ENCODE data around the gene HOXD4.

Gene HOXD4

GRCh38 chr2:176130957-176131847, 20.1 kb upstream of the HOXD4 start:
- no peak for DNase-seq (ENCODE audit: low spot score)
- TF ChIP-seq, protein P1, sequence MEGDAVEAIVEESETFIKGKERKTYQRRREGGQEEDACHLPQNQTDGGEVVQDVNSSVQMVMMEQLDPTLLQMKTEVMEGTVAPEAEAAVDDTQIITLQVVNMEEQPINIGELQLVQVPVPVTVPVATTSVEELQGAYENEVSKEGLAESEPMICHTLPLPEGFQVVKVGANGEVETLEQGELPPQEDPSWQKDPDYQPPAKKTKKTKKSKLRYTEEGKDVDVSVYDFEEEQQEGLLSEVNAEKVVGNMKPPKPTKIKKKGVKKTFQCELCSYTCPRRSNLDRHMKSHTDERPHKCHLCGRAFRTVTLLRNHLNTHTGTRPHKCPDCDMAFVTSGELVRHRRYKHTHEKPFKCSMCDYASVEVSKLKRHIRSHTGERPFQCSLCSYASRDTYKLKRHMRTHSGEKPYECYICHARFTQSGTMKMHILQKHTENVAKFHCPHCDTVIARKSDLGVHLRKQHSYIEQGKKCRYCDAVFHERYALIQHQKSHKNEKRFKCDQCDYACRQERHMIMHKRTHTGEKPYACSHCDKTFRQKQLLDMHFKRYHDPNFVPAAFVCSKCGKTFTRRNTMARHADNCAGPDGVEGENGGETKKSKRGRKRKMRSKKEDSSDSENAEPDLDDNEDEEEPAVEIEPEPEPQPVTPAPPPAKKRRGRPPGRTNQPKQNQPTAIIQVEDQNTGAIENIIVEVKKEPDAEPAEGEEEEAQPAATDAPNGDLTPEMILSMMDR (IDR thresholded peaks at IDR 0.05; ENCODE audit: extremely low read depth, insufficient read depth, missing control alignments): no peak
- in situ Hi-C loops (cut with MboI; ENCODE audit: low pct_unique_long_range_greater_than_20kb, low sequenced_read_pairs, unreplicated experiment): no loop called here

DNA sequence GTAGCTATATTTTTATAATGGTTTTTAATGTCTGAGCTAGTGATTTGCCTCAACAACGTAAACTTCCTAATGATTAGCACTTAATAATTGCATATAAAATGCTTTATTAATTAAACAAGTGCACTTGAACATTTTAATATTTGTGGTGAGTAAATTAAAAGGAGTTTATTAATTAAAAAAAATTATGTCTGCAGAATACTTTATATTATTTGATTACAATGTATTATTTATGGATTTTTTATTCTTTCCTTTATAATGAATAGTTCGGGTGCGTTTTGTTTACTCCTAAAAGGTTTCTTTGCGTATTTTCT, 19.5 kb upstream of the HOXD4 start:
- TF ChIP-seq, protein P1 (IDR thresholded peaks at IDR 0.05; ENCODE audit: extremely low read depth, insufficient read depth, missing control alignments): no peak
- in situ Hi-C loops (cut with MboI; ENCODE audit: low pct_unique_long_range_greater_than_20kb, low sequenced_read_pairs, unreplicated experiment): no loop called here
- no peak for DNase-seq (ENCODE audit: low spot score)

DNA sequence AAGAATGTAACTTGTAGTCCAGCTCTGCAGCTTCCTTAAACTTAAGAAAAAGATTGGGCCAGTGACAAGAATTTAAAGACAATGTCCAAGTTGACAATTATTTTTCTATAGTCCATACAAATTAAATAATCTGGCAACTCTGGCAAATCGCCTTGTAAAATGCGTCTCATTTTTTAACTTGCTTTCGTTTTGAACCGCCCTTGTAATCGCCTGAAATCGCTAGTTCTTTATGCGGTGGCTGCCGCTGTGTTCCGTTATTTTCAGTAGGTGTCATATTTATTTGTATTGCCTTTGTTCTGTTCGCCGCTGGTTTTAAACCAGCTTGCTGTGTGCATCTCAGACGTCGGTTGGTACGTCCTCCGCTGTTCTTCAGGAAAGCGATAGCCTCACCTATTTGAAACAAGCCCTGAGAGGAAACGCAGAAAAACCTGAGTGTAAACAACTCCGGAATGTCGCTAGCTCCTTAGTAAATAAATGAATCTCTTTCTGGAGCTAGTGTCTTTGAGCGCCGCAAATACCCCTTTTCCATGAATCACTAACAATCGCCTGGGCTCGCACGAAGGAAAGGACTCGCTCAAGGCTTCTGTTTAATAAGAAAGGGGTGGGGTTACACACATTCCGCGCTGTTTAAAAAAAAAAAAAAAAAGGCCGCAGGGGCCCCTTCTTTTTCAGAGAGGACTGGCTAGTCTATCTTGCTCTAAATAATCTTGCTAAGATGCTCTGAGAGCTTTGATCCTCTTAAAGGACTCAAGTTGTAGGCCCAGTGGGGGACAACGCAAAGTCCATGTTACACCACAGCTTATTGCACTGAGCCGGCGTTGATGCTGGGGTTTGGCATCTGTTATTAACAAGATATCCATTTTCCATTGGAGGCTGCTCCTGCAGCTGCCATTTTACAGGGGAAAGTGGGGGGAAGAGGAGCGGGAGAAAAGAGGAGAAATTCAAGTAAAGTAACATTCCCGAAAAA, 18.9 kb upstream of the HOXD4 start:
- TF ChIP-seq, protein P1 (IDR thresholded peaks at IDR 0.05; ENCODE audit: extremely low read depth, insufficient read depth, missing control alignments): no peak
- no peak for DNase-seq (ENCODE audit: low spot score)
- in situ Hi-C loops (cut with MboI; ENCODE audit: low pct_unique_long_range_greater_than_20kb, low sequenced_read_pairs, unreplicated experiment): no loop called here

- TF ChIP-seq, protein P1 (IDR thresholded peaks at IDR 0.05; ENCODE audit: extremely low read depth, insufficient read depth, missing control alignments): no peak
- no peak for DNase-seq (ENCODE audit: low spot score)
- in situ Hi-C loops (cut with MboI; ENCODE audit: low pct_unique_long_range_greater_than_20kb, low sequenced_read_pairs, unreplicated experiment): no loop called here
Measured at GRCh38 chr2:176133389-176133788, 18.0 kb upstream of the HOXD4 start.

GRCh38 chr2:176134035-176134434, 17.3 kb upstream of the HOXD4 start:
- TF ChIP-seq, protein P1 (IDR thresholded peaks at IDR 0.05; ENCODE audit: extremely low read depth, insufficient read depth, missing control alignments): no peak
- in situ Hi-C loops (cut with MboI; ENCODE audit: low pct_unique_long_range_greater_than_20kb, low sequenced_read_pairs, unreplicated experiment): no loop called here
- no peak for DNase-seq (ENCODE audit: low spot score)

DNA sequence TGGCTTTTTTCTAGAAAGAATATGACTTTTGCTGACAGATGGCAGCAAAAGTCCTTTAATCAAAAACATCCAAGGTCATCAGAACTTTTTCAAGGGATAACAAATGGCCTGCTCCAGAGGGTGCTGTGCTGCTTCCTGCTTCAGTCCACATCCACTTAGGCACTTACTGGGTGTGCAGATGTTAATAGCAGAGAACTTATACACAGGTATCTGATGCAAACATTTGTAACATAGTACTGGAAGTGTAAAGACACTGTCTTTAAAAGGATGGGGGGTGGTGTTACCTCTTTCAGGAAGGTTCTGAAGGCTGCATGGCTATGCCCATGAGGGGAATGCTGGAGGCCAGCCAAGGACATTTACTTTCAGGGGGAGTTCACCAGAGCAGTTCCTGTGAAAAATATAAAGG, 16.3 kb upstream of the HOXD4 start:
- in situ Hi-C loops (cut with MboI; ENCODE audit: low pct_unique_long_range_greater_than_20kb, low sequenced_read_pairs, unreplicated experiment): loop anchor here (5.0 kb wide), 1 partner anchor 502 kb away; no protein-coding TSS in a partner anchor
- DNase-seq (ENCODE audit: low spot score): no peak
- TF ChIP-seq, protein P1 (IDR thresholded peaks at IDR 0.05; ENCODE audit: extremely low read depth, insufficient read depth, missing control alignments): no peak
